SK-N-SH treated with all-trans-retinoic acid at 6 μM for 48 hours (cell line): ENCODE results near the gene DNAJB1.

Source experiments
- OSR1 ChIP-seq: fragments of 250-450 bp; sonication (Bioruptor Pico); IDR thresholded peaks from 2 replicates; pipeline ENCODE4 v1.8.0; 2022; ENCODE audit warnings: moderate library complexity, mild to moderate bottlenecking, inconsistent platforms
- POU6F1 ChIP-seq: fragments of 250-450 bp; sonication (Bioruptor Pico); IDR thresholded peaks from 2 replicates; pipeline ENCODE4 v1.8.0; 2021; ENCODE audit warnings: low read depth, mild to moderate bottlenecking, moderate library complexity, borderline replicate concordance
- ZC3H10 ChIP-seq: fragments of 250-450 bp; sonication (Bioruptor Pico); IDR thresholded peaks from 2 replicates; pipeline ENCODE4 v1.5.1; 2021; ENCODE audit warnings: mild to moderate bottlenecking, moderate library complexity
- ZFP30 ChIP-seq: fragments of 450-650 bp; formaldehyde crosslinking; IDR thresholded peaks from 2 replicates; pipeline ENCODE4 v1.5.0; 2022; ENCODE audit warnings: mild to moderate bottlenecking, moderate library complexity
- ZNF565 ChIP-seq: fragments of 450-650 bp; formaldehyde crosslinking; conservative IDR thresholded peaks from 2 replicates; pipeline ENCODE4 v1.5.0; 2020; ENCODE audit warnings: low read depth, mild to moderate bottlenecking, moderate library complexity
- ZNF70 ChIP-seq: fragments of 450-650 bp; formaldehyde crosslinking; IDR thresholded peaks from 2 replicates; pipeline ENCODE4 v1.5.0; 2020; ENCODE audit warnings: mild to moderate bottlenecking, moderate library complexity
- TF ChIP-seq, protein P1 (sequence below): fragments of 250-450 bp; sonication (Bioruptor Pico); IDR thresholded peaks from 2 replicates; pipeline ENCODE4 v1.5.1; 2020; ENCODE audit warnings: low read depth, mild to moderate bottlenecking, moderate library complexity

DNA sequence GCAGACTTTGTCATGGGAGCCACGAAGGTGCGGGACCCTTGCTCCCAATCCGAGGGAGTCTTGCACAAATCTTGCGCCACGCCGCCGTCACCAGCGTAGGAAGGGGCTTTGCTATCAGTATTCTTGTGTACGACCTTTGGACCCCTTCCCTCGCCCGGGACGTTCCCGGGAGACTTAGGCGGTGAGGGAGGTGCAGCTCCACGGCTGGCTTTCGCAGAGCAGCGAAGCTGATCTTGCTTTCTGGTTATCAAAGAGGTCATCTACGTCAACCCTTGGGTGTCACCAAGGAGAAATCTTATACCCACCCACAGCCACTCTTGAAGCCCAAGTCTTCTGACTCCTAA is 11.8 kb upstream of the DNAJB1 start:
- no peak for TF ChIP-seq ZC3H10 (CRISPR knock-in tag)
- TF ChIP-seq, protein P1, sequence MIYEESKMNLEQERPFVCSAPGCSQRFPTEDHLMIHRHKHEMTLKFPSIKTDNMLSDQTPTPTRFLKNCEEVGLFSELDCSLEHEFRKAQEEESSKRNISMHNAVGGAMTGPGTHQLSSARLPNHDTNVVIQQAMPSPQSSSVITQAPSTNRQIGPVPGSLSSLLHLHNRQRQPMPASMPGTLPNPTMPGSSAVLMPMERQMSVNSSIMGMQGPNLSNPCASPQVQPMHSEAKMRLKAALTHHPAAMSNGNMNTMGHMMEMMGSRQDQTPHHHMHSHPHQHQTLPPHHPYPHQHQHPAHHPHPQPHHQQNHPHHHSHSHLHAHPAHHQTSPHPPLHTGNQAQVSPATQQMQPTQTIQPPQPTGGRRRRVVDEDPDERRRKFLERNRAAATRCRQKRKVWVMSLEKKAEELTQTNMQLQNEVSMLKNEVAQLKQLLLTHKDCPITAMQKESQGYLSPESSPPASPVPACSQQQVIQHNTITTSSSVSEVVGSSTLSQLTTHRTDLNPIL (CRISPR knock-in tag) = no peak
- no peak for TF ChIP-seq ZNF70
- TF ChIP-seq OSR1 (CRISPR knock-in tag) = no peak
- TF ChIP-seq POU6F1 (CRISPR knock-in tag) = no peak
- no peak for TF ChIP-seq ZNF565 (CRISPR knock-in tag)
- TF ChIP-seq ZFP30 (CRISPR knock-in tag) = no peak
